NCI-H2227 (cell line): ENCODE measurements around the gene TAF4B.
"Not testable (repeated sequence)": the region's sequence is repeated elsewhere in the genome, so short reads cannot be mapped to it uniquely, and the experiment has no call there.

ENCODE experiments used
- DNase-seq: peaks from one replicate; lab custom pipeline; 2025; ENCODE audit not compliant: unreplicated experiment; lab: John Stamatoyannopoulos, UW

TAF4B gene

DNA sequence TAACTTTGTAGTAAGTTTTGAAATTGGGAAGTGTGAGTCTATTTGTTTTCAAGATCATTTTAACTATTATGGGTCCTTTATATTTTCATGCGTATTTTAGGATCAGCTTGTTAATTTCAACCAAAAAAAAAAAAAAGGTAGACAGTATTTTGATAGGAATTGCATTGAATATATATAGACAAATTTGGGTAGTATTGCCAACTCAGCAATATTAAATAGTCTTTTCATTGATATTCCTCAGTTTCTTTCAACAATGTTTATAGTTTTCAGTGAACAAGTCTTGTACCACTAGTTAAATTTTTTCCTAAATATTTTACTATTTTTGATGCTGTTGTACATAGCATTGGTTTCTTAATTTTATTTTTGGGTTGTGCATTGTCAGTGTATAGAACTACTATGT lies 149.9 kb downstream of the TAF4B start:
- DNase-seq: no peak

- no peak for DNase-seq
Observed at GRCh38 chr18:26378701-26379100, 152.5 kb downstream of the TAF4B start.

DNA sequence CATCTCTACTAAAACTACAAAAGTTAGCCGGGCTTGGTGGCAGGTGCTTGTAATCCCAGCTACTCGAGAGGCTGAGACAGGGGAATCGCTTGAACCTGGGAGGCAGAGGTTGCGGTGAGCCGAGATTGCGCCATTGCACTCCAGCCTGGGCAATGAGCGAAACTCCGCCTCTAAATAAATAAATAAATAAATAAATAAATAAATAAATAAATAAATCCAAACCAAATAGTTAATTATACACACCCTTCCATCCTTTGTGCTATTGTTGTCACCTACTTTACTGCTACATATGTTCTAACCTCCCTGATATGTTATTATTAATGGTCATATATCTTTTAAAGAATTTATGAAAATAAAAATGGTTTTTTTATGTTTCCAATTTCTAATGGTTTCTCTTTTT lies 155.3 kb downstream of the TAF4B start:
- DNase-seq: not testable (repeated sequence)

DNA sequence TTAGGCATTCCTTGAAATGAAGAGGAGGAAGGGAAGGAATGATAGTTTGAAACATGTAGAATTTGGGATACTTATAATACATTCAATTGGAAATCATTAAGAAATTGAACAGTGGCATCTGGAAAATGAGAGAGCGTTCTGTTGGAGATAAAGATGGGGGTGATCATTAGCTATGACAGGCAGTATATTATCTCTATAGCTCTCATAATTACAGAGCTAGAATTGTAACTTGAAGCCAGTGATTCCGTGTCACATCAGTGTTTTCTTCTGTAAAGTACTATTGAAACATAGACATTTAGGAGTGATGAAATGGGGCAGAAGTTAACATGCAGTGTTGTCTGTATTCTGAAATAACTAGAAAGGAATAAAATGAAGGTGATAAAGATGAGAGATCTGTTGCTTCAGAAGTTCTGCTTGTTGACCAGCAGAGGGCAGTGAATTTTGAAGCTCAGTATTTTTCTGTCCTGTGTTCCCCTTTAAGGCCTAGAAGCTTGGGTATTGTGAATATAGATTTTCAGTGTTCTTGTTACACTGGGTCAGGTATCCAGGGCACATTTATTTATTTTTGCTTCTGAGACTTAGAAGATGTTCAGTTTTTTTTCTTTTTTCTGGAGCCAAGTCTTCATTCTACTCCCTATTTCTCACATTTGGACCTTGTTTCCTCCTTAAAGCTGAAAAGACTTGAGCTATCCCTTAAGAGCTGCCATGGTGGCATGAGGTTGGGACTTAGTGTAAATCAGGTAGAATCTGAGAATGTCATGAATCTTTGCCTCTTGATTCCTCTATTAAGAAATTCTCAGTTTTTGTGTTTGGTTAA lies 157.4 kb downstream of the TAF4B start:
- peak; percentile 47 for DNase-seq

- DNase-seq: no peak
Observed at GRCh38 chr18:26386002-26386401, 159.8 kb downstream of the TAF4B start.

DNA sequence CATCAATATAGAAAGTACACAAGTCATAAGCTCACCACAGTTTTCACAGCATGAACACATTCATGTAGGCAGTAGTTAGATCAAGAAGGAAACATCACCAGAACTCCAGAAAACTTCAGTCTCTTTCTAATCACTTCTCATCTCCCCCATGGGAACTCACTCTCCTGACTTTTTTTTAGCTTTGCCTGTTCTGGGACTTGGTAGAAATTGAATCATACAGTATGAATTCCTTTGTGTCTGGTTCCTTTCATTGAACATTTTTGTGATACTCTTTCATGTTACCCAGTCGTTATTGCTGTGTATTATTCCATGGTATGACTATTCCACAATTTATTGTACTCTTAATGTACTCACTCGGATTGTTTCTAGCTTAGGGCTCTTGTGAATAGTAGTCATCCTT lies 160.2 kb downstream of the TAF4B start:
- no peak for DNase-seq

- no peak for DNase-seq
Observed at GRCh38 chr18:26394047-26394654, 167.9 kb downstream of the TAF4B start.

DNA sequence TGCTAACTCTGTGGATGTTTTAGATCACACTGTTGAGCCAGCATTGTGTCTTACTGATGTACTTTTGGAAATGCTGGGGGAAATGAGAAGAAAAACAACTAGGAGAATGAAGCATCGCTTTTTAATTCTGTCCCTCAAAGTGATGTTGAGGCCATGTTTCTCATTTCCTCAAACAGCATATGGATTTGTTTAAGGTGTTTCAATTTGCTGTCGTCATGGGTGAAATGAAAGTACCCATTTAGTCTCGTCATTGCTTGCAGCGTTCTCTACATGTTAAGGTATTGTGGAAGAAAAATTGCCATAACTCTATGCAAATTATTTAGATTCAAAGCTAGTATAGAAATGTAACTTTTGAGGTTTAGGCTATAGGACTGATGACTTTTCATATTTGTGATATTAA lies 170.8 kb downstream of the TAF4B start:
- DNase-seq: no peak

- no peak for DNase-seq
Observed at GRCh38 chr18:26403491-26403890, 177.2 kb downstream of the TAF4B start.

- no peak for DNase-seq
Observed at GRCh38 chr18:26405190-26405801, 179.1 kb downstream of the TAF4B start.

DNA sequence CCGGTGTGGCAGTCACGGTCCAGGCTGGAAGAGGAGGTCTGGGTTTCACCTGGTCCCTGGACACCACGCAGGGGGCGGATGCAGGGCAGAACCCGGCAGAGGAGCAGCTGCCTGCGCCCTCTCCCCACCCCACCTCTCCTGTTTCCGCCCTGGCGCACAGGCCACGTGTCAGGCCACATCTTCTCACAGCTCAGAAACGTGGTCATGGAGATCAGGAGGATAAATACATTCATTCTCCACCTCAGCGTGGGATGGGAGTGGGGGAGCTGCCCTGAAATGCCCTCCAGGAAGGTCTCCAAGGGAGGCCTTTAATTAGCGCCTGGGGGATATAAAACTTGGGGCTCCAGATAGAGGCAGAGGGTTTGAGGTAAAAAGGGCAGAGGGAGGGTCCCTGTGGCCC lies 180.1 kb downstream of the TAF4B start:
- no peak for DNase-seq

- DNase-seq: no peak
Observed at GRCh38 chr18:26406854-26407517, 180.7 kb downstream of the TAF4B start.

- no peak for DNase-seq
Observed at GRCh38 chr18:26407736-26408601, 181.7 kb downstream of the TAF4B start.

DNA sequence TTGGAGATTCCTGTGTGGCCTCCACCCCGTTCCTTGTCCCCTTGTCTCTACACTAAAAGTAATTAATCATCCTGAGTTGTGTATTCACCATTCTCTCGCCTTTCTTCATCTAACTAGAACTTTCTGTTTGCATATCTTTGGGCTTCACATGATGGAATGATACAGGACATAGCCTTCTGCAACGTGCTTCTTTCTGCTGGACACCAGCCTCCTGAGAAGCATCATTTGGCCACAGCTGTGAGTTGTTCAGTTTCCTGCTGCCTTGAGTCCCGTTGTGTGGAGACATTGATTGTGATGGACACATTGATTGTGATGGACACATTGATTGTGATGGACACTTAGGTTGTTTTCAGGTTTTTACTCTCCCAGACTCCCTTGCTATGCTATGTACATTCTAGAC lies 182.8 kb downstream of the TAF4B start:
- no peak for DNase-seq

GRCh38 chr18:26414901-26415440 lies 188.7 kb downstream of the TAF4B start:
- DNase-seq: no peak

DNA sequence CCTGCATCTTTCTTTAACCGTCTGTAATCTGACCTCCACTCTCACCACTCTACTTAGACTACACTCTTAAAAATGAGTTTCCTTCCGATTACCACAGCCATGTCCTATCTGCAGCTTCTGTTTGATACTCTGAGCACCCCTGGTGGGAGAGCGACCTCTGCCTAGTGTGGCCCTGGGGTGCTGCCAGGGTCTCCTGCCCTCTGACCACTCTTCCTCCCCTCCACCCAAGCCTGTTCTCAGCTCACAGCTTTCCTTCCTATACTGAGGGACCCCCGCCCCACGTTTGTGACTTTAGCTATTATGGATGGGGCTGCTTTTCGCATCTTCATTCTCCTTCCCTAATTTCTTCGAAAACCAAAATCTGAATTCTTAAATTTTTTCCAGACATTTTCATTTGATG lies 189.4 kb downstream of the TAF4B start:
- no peak for DNase-seq

DNA sequence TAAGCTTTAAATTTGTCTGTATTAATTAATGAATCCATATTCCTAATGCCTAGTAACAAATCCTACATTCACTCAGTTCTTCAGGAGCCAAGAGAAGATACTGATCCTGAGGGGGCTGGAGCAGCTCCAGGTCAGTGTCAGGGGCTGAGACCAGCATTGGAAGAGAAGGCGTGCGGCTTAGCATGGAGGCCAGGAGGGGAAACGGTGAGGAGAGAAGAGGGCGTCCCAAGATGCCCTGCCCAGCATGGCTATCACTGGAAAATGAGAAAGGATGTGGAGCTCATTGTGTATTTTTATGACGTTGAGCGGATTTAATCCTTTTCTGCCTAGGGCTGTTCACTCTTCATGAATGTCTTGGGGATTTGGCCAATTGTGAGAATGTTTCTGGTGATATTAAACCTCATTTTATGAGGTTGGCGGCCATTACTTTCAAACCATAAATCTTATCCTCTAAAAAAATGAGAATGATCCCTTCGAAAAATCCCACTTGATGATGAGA lies 190.5 kb downstream of the TAF4B start:
- no peak for DNase-seq

- DNase-seq: no peak
Observed at GRCh38 chr18:26417190-26417589, 190.9 kb downstream of the TAF4B start.

DNA sequence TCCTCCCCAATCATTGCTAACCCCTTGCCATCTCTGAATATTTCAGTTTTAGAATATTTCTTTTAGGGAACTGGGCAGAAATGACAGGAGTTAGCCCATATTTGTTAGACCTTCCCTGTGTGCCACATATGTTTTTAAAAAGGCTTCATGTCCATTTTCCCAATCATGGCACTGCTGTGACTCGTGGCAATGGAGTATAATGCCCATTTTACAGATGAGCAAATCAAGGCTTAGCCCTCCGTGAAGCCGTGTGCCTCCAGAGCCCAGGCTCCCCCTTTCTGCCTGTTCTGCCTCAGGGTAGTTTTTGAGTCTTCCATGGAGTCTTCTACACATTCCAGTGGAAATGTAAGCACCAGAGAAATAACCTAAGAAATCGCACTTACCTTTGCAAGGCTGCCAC lies 192.0 kb downstream of the TAF4B start:
- no peak for DNase-seq

DNA sequence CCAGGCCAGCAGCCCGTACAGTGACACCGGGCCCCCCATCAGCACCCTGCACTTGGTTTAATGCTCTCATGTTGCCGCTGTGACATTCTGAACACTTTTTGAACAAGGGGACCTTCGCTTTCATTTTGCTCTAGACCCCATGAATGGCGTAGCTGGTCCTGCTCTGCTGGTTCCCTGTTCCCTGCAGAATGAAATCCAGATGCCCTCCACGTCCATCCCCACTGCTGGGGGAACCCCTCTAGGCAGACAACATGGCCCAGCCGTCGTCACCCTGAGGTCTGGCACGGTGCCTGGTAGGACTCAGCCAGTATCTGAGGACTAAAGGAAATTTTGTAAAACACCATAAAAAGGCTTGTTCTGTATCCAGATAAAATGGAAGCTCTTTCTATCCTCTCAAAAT lies 193.5 kb downstream of the TAF4B start:
- no peak for DNase-seq
